Lower leg skin (tissue), 4 donors: ENCODE results near the gene MET. TPM values are rescaled to one million over a fixed set of nuclear protein-coding genes. Genes with fewer than 3 reads are reported as not detected.

Experiments used
- DNase-seq, 2 donors: peaks; one replicate each; pipeline ENCODE4 v3.0.0-alpha.2; 2019; ENCODE audit warnings: low spot score in 2 of 2
- H3K4me3 ChIP-seq: fragments of 200-600 bp; sonication (generic); 2 replicates; pipeline ENCODE4 v1.5.1; 2017; ENCODE audit warnings: mild to moderate bottlenecking, low read depth; ENCODE audit not compliant: poor library complexity, severe bottlenecking
- CTCF ChIP-seq, 3 donors: fragments of 450-650 bp; IDR thresholded peaks; one replicate each; pipeline ENCODE4 v1.5.1; 2016; ENCODE audit warnings: antibody characterized with exemption in 3 of 3, mild to moderate bottlenecking in 3 of 3, moderate library complexity in 2 of 3
- POLR2A ChIP-seq, 2 donors: fragments of 450-650 bp; IDR thresholded peaks; one replicate each; pipeline ENCODE4 v1.6.1; 2016 to 2017; ENCODE audit warnings: antibody characterized with exemption in 2 of 2, mild to moderate bottlenecking in 1 of 2, moderate library complexity in 1 of 2
- WGBS, 2 donors: methylation state at CpG; one replicate each; pipeline ENCODE4 v1.1.5; 2018; 5-methylcytosine and 5-hydroxymethylcytosine counted together
- intact Hi-C: fragments of 100-400 bp; cut with DNase I; formaldehyde crosslinking; loops from one replicate; pipeline ENCODE4 v1.15.0; 2023; ENCODE audit warnings: low total_unique reads
- total RNA-seq, 4 donors: library from RNA; depleted of rRNA; stranded (reverse); fragments of >200 nt; gene quantifications; one replicate each; pipeline ENCODE4 v1.1.0, GENCODE V29; 2016

Gene MET
- total RNA-seq, 4 donors from 2014 or later: 15.8 to 28.2 (median 24.5) TPM

- TF ChIP-seq CTCF (IDR thresholded peaks at IDR 0.05): no peak
- TF ChIP-seq POLR2A (IDR thresholded peaks at IDR 0.05): no peak
- intact Hi-C loops: no loop called here
- 59 to 65% methylated on average over 2 of the region's 2 CpGs for WGBS, 2 donors
- no peak for DNase-seq
- H3K4me3 ChIP-seq: no peak overlapping the region
These were observed 114.9 kb downstream of the MET start for GRCh38 chr7:116786791-116787443.

GRCh38 chr7:116787881-116788280, 115.9 kb downstream of the MET start:
- intact Hi-C loops: no loop called here
- H3K4me3 ChIP-seq: no peak overlapping the region
- WGBS, 2 donors: 77% methylated on average over 2 of the region's 2 CpGs
- no peak for DNase-seq
- TF ChIP-seq CTCF (IDR thresholded peaks at IDR 0.05) (no peak), POLR2A (IDR thresholded peaks at IDR 0.05) (no peak)

- no peak overlapping the region for H3K4me3 ChIP-seq
- 85 to 92% methylated on average over 5 of the region's 5 CpGs for WGBS, 2 donors
- no peak for TF ChIP-seq CTCF (IDR thresholded peaks at IDR 0.05)
- no peak for TF ChIP-seq POLR2A (IDR thresholded peaks at IDR 0.05)
- intact Hi-C loops: no loop called here
- no peak for DNase-seq
These were observed 116.7 kb downstream of the MET start for GRCh38 chr7:116788572-116789197.

GRCh38 chr7:116790025-116790424, 118.0 kb downstream of the MET start:
- intact Hi-C loops: no loop called here
- WGBS, 2 donors: 92 to 94% methylated on average over 3 of the region's 3 CpGs
- no peak for TF ChIP-seq CTCF (IDR thresholded peaks at IDR 0.05)
- no peak for TF ChIP-seq POLR2A (IDR thresholded peaks at IDR 0.05)

GRCh38 chr7:116792813-116793212, 120.8 kb downstream of the MET start:
- intact Hi-C loops: no loop called here
- TF ChIP-seq POLR2A (IDR thresholded peaks at IDR 0.05) (no peak), CTCF (IDR thresholded peaks at IDR 0.05) (no peak)
- H3K4me3 ChIP-seq: no peak overlapping the region
- 97 to 99% methylated on average over 4 of the region's 4 CpGs for WGBS, 2 donors
- no peak for DNase-seq

More at GRCh38 chr7:116790025-116790424, 118.0 kb downstream of the MET start:
- DNase-seq: no peak
- no peak overlapping the region for H3K4me3 ChIP-seq
